HCT116 (cell line): Measurements from ENCODE around the gene HOXA7. TPM values are rescaled to one million over a fixed set of nuclear protein-coding genes. Genes with fewer than 3 reads are reported as not detected.

Experiments used
- ATAC-seq: fragments of 200-7000 bp; cut with Tn5 transposase; 2 replicates; pipeline ENCODE4 v1.9.1; 2020; ENCODE audit warnings: mild to moderate bottlenecking, moderate library complexity
- BruUV-seq: library from RNA; stranded (reverse); fragments of 400-500 nt; replicated peaks from 2 replicates; lab custom pipeline; 2021; lab: Mats Ljungman, UMichigan
- CTCF ChIA-PET: fragments of 300-600 bp; sonication (Branson Sonifier 250); formaldehyde crosslinking; loops from one replicate; lab custom pipeline; 2021; ENCODE audit warnings: antibody characterized with exemption; lab: Charles Lee
- POLR2A ChIA-PET: fragments of 300-600, 350-600 bp; sonication (Branson Sonifier 250); formaldehyde crosslinking; loops from one replicate; lab custom pipeline; 2021; ENCODE audit warnings: antibody characterized with exemption; lab: Charles Lee
- RAD21 ChIA-PET, 2 experiments: fragments of 300-600 bp; sonication (Branson Sonifier 250); formaldehyde crosslinking; loops; one replicate each; lab custom pipeline; 2023; ENCODE audit warnings: low total read pairs in 2 of 2; ENCODE audit not compliant: uncharacterized antibody in 2 of 2, unreplicated experiment in 2 of 2, low non-redundant PET in 1 of 2; lab: Charles Lee
- DNase-seq: peaks from one replicate; pipeline ENCODE4 v3.0.0-alpha.2; 2010; ENCODE audit warnings: low read depth, low spot score
- H2AFZ ChIP-seq: fragments of 200-600 bp; shearing (Covaris generic), sonication (generic); 2 replicates; pipeline ENCODE4 v1.6.1; 2017; ENCODE audit warnings: low read depth, mixed run types, mixed read lengths, antibody characterized with exemption, low read length; ENCODE audit not compliant: poor library complexity, severe bottlenecking
- H3K27ac ChIP-seq: 2 replicates; pipeline ENCODE4 v1.5.1; 2012; ENCODE audit warnings: low read depth, low read length
- H3K27me3 ChIP-seq: fragments of 200-600 bp; sonication (generic); 2 replicates; pipeline ENCODE4 v1.6.1; 2016; ENCODE audit warnings: mixed run types, low read length, mixed read lengths; ENCODE audit not compliant: insufficient read depth
- H3K36me3 ChIP-seq, 2 experiments: fragments of 200-500 bp in 1 of 2; fragments of 200-600 bp in 1 of 2; sonication (Bioruptor generic) in 1 of 2; sonication (generic) in 1 of 2; 2 replicates each; pipeline versions ENCODE4 v1.5.1 to v1.6.1; 2014 to 2016; ENCODE audit warnings: low read length in 2 of 2, inconsistent platforms in 1 of 2, mixed read lengths in 1 of 2, mixed run types in 1 of 2; ENCODE audit not compliant: insufficient read depth in 2 of 2, control insufficient read depth in 1 of 2
- H3K4me1 ChIP-seq, 2 experiments: fragments of 200-600 bp in 1 of 2; sonication (generic) in 1 of 2; 2 replicates each; pipeline versions ENCODE4 v1.5.1 to v1.6.1; 2012 to 2017; ENCODE audit warnings: low read length in 2 of 2, inconsistent platforms in 1 of 2, mild to moderate bottlenecking in 1 of 2, mixed read lengths in 1 of 2, mixed run types in 1 of 2, moderate library complexity in 1 of 2; ENCODE audit not compliant: insufficient read depth in 2 of 2, control insufficient read depth in 1 of 2
- H3K4me2 ChIP-seq: fragments of 200-600 bp; sonication (generic); 2 replicates; pipeline ENCODE4 v1.6.1; 2017; ENCODE audit warnings: mixed run types, low read length, mixed read lengths
- H3K4me3 ChIP-seq, 2 experiments: fragments of 200-600 bp in 1 of 2; sonication (generic) in 1 of 2; replicated peaks in 1 of 2; 2 replicates each; pipeline ENCODE4 v1.5.1; 2011 to 2016; ENCODE audit warnings: low read length in 2 of 2, control low read depth in 1 of 2, low read depth in 1 of 2, mild to moderate bottlenecking in 1 of 2, mixed read lengths in 1 of 2, mixed run types in 1 of 2
- H3K79me2 ChIP-seq: fragments of 200-600 bp; sonication (generic); 2 replicates; pipeline ENCODE4 v1.6.1; 2017; ENCODE audit warnings: mild to moderate bottlenecking, mixed run types, low read length, moderate library complexity, mixed read lengths; ENCODE audit not compliant: insufficient read depth
- H3K9ac ChIP-seq: fragments of 200-600 bp; sonication (generic); 2 replicates; pipeline ENCODE4 v1.6.1; 2016; ENCODE audit warnings: low read length, mixed read lengths
- H3K9me2 ChIP-seq: fragments of 200-600 bp; sonication (generic), shearing (Covaris generic); 2 replicates; pipeline ENCODE4 v1.6.1; 2017; ENCODE audit warnings: mixed run types, mild to moderate bottlenecking, moderate library complexity; ENCODE audit not compliant: insufficient read depth
- H3K9me3 ChIP-seq, 2 experiments: fragments of 200-500 bp in 1 of 2; fragments of 200-600 bp in 1 of 2; sonication (Bioruptor generic) in 1 of 2; sonication (generic) in 1 of 2; 2 replicates each; pipeline ENCODE4 v1.6.1; 2014 to 2017; ENCODE audit warnings: low read length in 2 of 2, mixed read lengths in 2 of 2, inconsistent platforms in 1 of 2, low read depth in 1 of 2, mild to moderate bottlenecking in 1 of 2, mixed run types in 1 of 2, moderate library complexity in 1 of 2; ENCODE audit not compliant: control insufficient read depth in 1 of 2, insufficient read depth in 1 of 2
- H4K20me1 ChIP-seq: fragments of 200-600 bp; sonication (generic), shearing (Covaris generic); 2 replicates; pipeline ENCODE4 v1.6.1; 2017; ENCODE audit warnings: mixed run types, mild to moderate bottlenecking, moderate library complexity; ENCODE audit not compliant: insufficient read depth
- ATF3 ChIP-seq: IDR thresholded peaks from 2 replicates; pipeline ENCODE4 v1.6.1; 2012
- CEBPB ChIP-seq: IDR thresholded peaks from 2 replicates; pipeline ENCODE4 v1.6.1; 2012; ENCODE audit warnings: low read depth
- CTCF ChIP-seq, 3 experiments: fragments of 200-600 bp in 1 of 3; sonication (generic) in 1 of 3; IDR thresholded peaks in 2 of 3; conservative IDR thresholded peaks in 1 of 3; 2 replicates each; pipeline ENCODE4 v1.5.1; 2012 to 2017; ENCODE audit warnings: low read depth in 2 of 3, low read length in 2 of 3, antibody characterized with exemption in 1 of 3, borderline replicate concordance in 1 of 3, control low read depth in 1 of 3, mild to moderate bottlenecking in 1 of 3, mixed read lengths in 1 of 3, mixed run types in 1 of 3, moderate library complexity in 1 of 3; ENCODE audit not compliant: insufficient read depth in 1 of 3
- ELF1 ChIP-seq: IDR thresholded peaks from 2 replicates; pipeline ENCODE4 v1.6.1; 2012; ENCODE audit warnings: low read depth, borderline replicate concordance
- EZH2 ChIP-seq: fragments of 200-600 bp; sonication (generic); IDR thresholded peaks from 2 replicates; pipeline ENCODE4 v1.6.1; 2017; ENCODE audit warnings: antibody characterized with exemption, mixed run types
- RAD21 ChIP-seq: IDR thresholded peaks from 2 replicates; pipeline ENCODE4 v1.6.1; 2012; ENCODE audit warnings: low read depth, mild to moderate bottlenecking
- SIN3A ChIP-seq: IDR thresholded peaks from 2 replicates; pipeline ENCODE4 v1.6.1; 2012; ENCODE audit warnings: low read depth
- SP1 ChIP-seq: IDR thresholded peaks from 2 replicates; pipeline ENCODE4 v1.6.1; 2012; ENCODE audit warnings: low read depth
- TCF7L2 ChIP-seq: IDR thresholded peaks from 2 replicates; pipeline ENCODE4 v1.7.0; 2011; ENCODE audit warnings: borderline replicate concordance, inconsistent platforms; ENCODE audit not compliant: insufficient read depth, insufficient read length; ENCODE audit errors: extremely low read depth
- intact Hi-C: fragments of 100-400 bp; cut with micrococcal nuclease; formaldehyde crosslinking; loops from 2 replicates; pipeline ENCODE4 v1.10.0; 2022
- total RNA-seq: library from RNA; stranded (reverse); gene quantifications from one replicate; pipeline ENCODE4 v1.2.1, GENCODE V29; 2021; ENCODE audit not compliant: unreplicated experiment

HOXA7 gene
- total RNA-seq, 1 experiment from 2014 or later: 15.0 TPM

DNA sequence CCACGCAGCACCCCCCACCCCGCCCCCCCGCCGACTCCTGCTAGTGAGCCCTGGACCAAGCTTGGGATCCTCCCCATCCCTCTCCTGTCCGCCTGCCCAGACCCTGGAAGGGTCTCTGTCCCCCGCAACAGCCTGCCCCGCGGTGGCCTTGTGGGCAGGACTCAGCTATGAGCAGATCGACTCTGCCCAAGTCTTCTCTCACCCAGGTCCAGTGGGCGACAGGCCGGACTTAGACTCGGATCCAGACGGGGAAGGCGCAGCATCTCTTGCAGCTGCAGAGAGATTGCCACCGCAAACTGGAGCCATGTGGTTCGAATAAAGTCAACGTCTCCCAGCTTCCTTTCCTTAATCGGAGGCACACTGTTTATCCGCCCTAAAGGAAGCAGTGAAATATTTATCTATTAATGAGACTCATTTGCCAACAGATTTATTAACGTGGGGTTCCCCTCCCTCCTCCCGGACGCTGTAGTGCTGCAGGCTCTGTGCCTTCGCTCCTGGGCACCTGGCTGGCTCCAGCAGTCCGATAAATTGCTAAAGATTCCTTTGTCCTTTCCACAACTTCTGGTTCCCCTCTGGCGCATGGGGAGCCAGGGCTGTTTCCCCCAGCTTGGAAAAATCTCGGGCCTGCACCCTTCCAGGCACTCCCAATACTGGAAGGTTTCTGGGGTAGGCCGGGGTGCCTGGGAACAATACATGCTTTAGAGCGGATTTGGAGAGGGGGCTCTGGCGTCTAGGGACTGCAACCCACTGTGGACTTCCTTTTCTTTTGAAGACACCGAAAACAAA is 634 bp upstream of the HOXA7 start:
- ATAC-seq (peak; percentile 3; the same call in 1 of the 2 replicates), DNase-seq (no peak)
- POLR2A ChIA-PET: interaction anchor here (0.7 to 2.0 kb wide), 2 partner anchors 11 to 938 kb away, joined by 3 to 5 read pairs; no protein-coding TSS in a partner anchor
- BruUV-seq: no TSS peak
- Histone ChIP-seq H3K4me3 (peak overlapping the region; percentile 70 to 88), H2AFZ (no peak overlapping the region), H3K79me2 (peaks cover 18% of the 10 kb centered on the region), H3K4me1 (peaks cover 16 to 54% of the 10 kb centered on the region in 2 experiments)
- TF ChIP-seq SIN3A: no peak
- TF ChIP-seq CTCF (IDR thresholded peaks at IDR 0.05 in 2 of 3, conservative IDR thresholded peaks at IDR 0.05 in 1 of 3; ENCODE audit: borderline replicate concordance in 1 of 3, insufficient read depth in 1 of 3, low read depth in 2 of 3, low read length in 2 of 3): no peak
- no peak for TF ChIP-seq ELF1
- no peak for TF ChIP-seq CEBPB
- TF ChIP-seq RAD21: no peak
- TF ChIP-seq SP1: no peak
- no peak for TF ChIP-seq TCF7L2
- TF ChIP-seq EZH2: no peak
- no peak for TF ChIP-seq ATF3
- TF ChIP-seq, all 23 proteins: peak for 0
- ChIA-PET CTCF (interaction anchor here (1.0 to 2.0 kb wide), 3 partner anchors 9 to 1265 kb away, joined by 3 to 12 read pairs (median 4); no protein-coding TSS in a partner anchor), RAD21 (interaction anchor here in 1 of 2 experiments (0.5 kb wide), 1 partner anchor 146 kb away, joined by 4 read pairs; no protein-coding TSS in a partner anchor)
- H3K9ac ChIP-seq: peak overlapping the region; percentile 94
- peak overlapping the region; percentile 100 for H3K4me2 ChIP-seq
- intact Hi-C loops: no loop called here
- H3K27me3 ChIP-seq: no peaks in the 10 kb centered on the region
- H3K36me3 ChIP-seq: no peaks in the 10 kb centered on the region
- H3K9me3 ChIP-seq: no peaks in the 10 kb centered on the region
- no peak overlapping the region; the same call in 1 of the 2 replicates for H3K27ac ChIP-seq
- H3K9me2 ChIP-seq: no peaks in the 10 kb centered on the region
- no peaks in the 10 kb centered on the region for H4K20me1 ChIP-seq
